Trophoblast cell (in vitro differentiated cells and primary cell): Measurements from ENCODE around the gene AQP11.

Experiments used
- DNase-seq, 2 donors: peaks; one replicate each; pipeline ENCODE4 v3.0.0-alpha.2; 2016
- H2AFZ ChIP-seq: 2 replicates; pipeline ENCODE4 v1.6.1; 2013; ENCODE audit warnings: low read length, moderate library complexity, mild to moderate bottlenecking; ENCODE audit not compliant: insufficient read depth, poor library complexity
- H2AK5ac ChIP-seq: 2 replicates; pipeline ENCODE4 v1.6.1; 2013; ENCODE audit warnings: mild to moderate bottlenecking, low read length
- H2BK120ac ChIP-seq: 2 replicates; pipeline ENCODE4 v1.6.1; 2013; ENCODE audit warnings: low read length, mild to moderate bottlenecking, moderate library complexity; ENCODE audit not compliant: insufficient read depth, poor library complexity
- H2BK12ac ChIP-seq: 2 replicates; pipeline ENCODE4 v1.6.1; 2013; ENCODE audit warnings: mild to moderate bottlenecking, low read length, moderate library complexity
- H2BK5ac ChIP-seq: 2 replicates; pipeline ENCODE4 v1.6.1; 2013; ENCODE audit warnings: low read length, low read depth, moderate library complexity, mild to moderate bottlenecking; ENCODE audit not compliant: poor library complexity
- H3K14ac ChIP-seq: 2 replicates; pipeline ENCODE4 v1.6.1; 2013; ENCODE audit warnings: mild to moderate bottlenecking, low read length
- H3K18ac ChIP-seq: 2 replicates; pipeline ENCODE4 v1.6.1; 2013; ENCODE audit warnings: mild to moderate bottlenecking, low read length
- H3K23ac ChIP-seq: 2 replicates; pipeline ENCODE4 v1.6.1; 2013; ENCODE audit warnings: low read length
- H3K27ac ChIP-seq: 2 replicates; pipeline ENCODE4 v1.5.1; 2013; ENCODE audit warnings: low read depth, mild to moderate bottlenecking, inconsistent platforms, low read length, moderate library complexity
- H3K27me3 ChIP-seq: 2 replicates; pipeline ENCODE4 v1.6.1; 2013; ENCODE audit warnings: inconsistent platforms, mild to moderate bottlenecking, low read length, moderate library complexity; ENCODE audit not compliant: insufficient read depth
- H3K36me3 ChIP-seq, 2 experiments: 1 replicate in 1 of 2; 2 replicates in 1 of 2; pipeline ENCODE4 v1.6.1; 2013; ENCODE audit warnings: low read length in 2 of 2, mild to moderate bottlenecking in 2 of 2, moderate library complexity in 1 of 2; ENCODE audit not compliant: insufficient read depth in 2 of 2, control insufficient read depth in 1 of 2
- H3K4ac ChIP-seq: 2 replicates; pipeline ENCODE4 v1.6.1; 2013; ENCODE audit warnings: low read depth, mild to moderate bottlenecking, low read length, moderate library complexity
- H3K4me1 ChIP-seq, 2 experiments: 1 replicate in 1 of 2; 2 replicates in 1 of 2; pipeline ENCODE4 v1.6.1; 2013; ENCODE audit warnings: low read length in 2 of 2, mild to moderate bottlenecking in 2 of 2, moderate library complexity in 1 of 2; ENCODE audit not compliant: insufficient read depth in 2 of 2, control insufficient read depth in 1 of 2
- H3K4me2 ChIP-seq: 2 replicates; pipeline ENCODE4 v1.6.1; 2013; ENCODE audit warnings: inconsistent platforms, mild to moderate bottlenecking, low read length, moderate library complexity
- H3K4me3 ChIP-seq: 2 replicates; pipeline ENCODE4 v1.5.1; 2013; ENCODE audit warnings: mild to moderate bottlenecking, low read depth, low read length, inconsistent platforms
- H3K79me1 ChIP-seq: one replicate; pipeline ENCODE4 v1.6.1; 2013; ENCODE audit warnings: low read length
- H3K79me2 ChIP-seq: 2 replicates; pipeline ENCODE4 v1.6.1; 2013; ENCODE audit warnings: low read length, mild to moderate bottlenecking; ENCODE audit not compliant: control insufficient read depth, insufficient read depth, poor library complexity
- H3K9ac ChIP-seq: 2 replicates; pipeline ENCODE4 v1.6.1; 2013; ENCODE audit warnings: mild to moderate bottlenecking, low read length
- H3K9me3 ChIP-seq: 2 replicates; pipeline ENCODE4 v1.6.1; 2013; ENCODE audit warnings: low read depth, mild to moderate bottlenecking, control low read depth, inconsistent platforms, low read length; ENCODE audit not compliant: insufficient read depth
- H4K12ac ChIP-seq: 2 replicates; pipeline ENCODE4 v1.6.1; 2013; ENCODE audit warnings: low read depth, mild to moderate bottlenecking, low read length, moderate library complexity
- H4K8ac ChIP-seq: 2 replicates; pipeline ENCODE4 v1.6.1; 2013; ENCODE audit warnings: low read depth, mild to moderate bottlenecking, low read length, moderate library complexity
- H4K91ac ChIP-seq: one replicate; pipeline ENCODE4 v1.6.1; 2013; ENCODE audit warnings: low read depth, mild to moderate bottlenecking, low read length, moderate library complexity
- WGBS: extraction: QIAGEN DNeasy Blood & Tissue Kit; methylation state at CpG from one replicate; pipeline ENCODE4 v1.1.7; 2013; ENCODE audit warnings: missing lambda C conversion rate; ENCODE audit not compliant: insufficient read length, insufficient coverage; ENCODE audit errors: extremely low coverage; 5-methylcytosine and 5-hydroxymethylcytosine counted together

AQP11 gene

GRCh38 chr11:77559686-77560401 is 29.9 kb upstream of the AQP11 start:
- Histone ChIP-seq H3K4ac (no peak overlapping the region), H3K18ac (no peak overlapping the region), H2BK120ac (no peak overlapping the region), H3K9me3 (no peaks in the 10 kb centered on the region), H4K12ac (no peak overlapping the region), H3K9ac (no peak overlapping the region), H2BK12ac (no peak overlapping the region), H3K79me1 (no peaks in the 10 kb centered on the region), H3K27ac (no peak overlapping the region), H2AFZ (no peak overlapping the region), H4K8ac (no peak overlapping the region), H3K36me3 (no peaks in the 10 kb centered on the region), H3K27me3 (no peaks in the 10 kb centered on the region), H3K4me1 (peaks cover 6% of the 10 kb centered on the region in 2 experiments), H4K91ac (peak overlapping the region; percentile 20), H2AK5ac (no peak overlapping the region), H3K14ac (no peak overlapping the region), H3K4me3 (no peak overlapping the region), H2BK5ac (no peak overlapping the region), H3K4me2 (no peak overlapping the region), H3K79me2 (no peaks in the 10 kb centered on the region), H3K23ac (no peak overlapping the region)
- no CpG with 5 or more reads among the region's 6 CpGs for WGBS
- DNase-seq: peak; percentile 43 to 70

- Histone ChIP-seq H4K12ac (no peak overlapping the region), H2AFZ (no peak overlapping the region), H3K18ac (no peak overlapping the region), H3K79me2 (no peaks in the 10 kb centered on the region), H2BK5ac (no peak overlapping the region), H3K27ac (no peak overlapping the region), H3K79me1 (no peaks in the 10 kb centered on the region), H3K36me3 (no peaks in the 10 kb centered on the region), H3K4me3 (no peak overlapping the region), H3K9ac (no peak overlapping the region), H3K4me1 (peaks cover 6% of the 10 kb centered on the region in 2 experiments), H3K14ac (no peak overlapping the region), H3K4me2 (no peak overlapping the region), H4K91ac (no peak overlapping the region), H3K27me3 (no peaks in the 10 kb centered on the region), H4K8ac (no peak overlapping the region), H2BK12ac (no peak overlapping the region), H2BK120ac (no peak overlapping the region), H3K4ac (no peak overlapping the region), H2AK5ac (no peak overlapping the region), H3K9me3 (no peaks in the 10 kb centered on the region), H3K23ac (no peak overlapping the region)
- DNase-seq: peak; percentile 16 to 68
- WGBS: no CpG with 5 or more reads among the region's 2 CpGs
Observed at GRCh38 chr11:77560605-77561004, 29.1 kb upstream of the AQP11 start.

DNA sequence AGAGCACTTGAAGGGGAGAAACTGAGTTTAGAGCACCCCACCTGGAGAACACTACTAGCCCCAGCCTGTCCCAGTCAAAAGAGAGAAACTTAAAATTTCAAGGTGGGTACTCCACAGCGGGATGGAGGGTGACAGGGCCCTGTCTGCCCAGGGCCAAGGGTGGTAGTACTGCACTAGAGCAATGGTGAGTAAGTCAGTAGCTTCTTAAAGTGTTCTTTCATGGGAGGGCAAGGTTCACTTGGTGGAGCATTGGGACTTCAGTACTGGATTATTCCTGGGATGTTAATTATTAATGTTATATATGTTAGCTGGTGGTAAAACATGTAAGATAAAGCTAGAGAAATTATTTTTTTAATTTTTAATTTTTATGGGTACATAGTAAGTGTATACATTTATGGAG is 28.5 kb upstream of the AQP11 start:
- Histone ChIP-seq H4K12ac (no peak overlapping the region), H3K23ac (no peak overlapping the region), H3K27ac (no peak overlapping the region), H3K18ac (no peak overlapping the region), H2BK5ac (no peak overlapping the region), H3K4me1 (peaks cover 6% of the 10 kb centered on the region in 2 experiments), H3K14ac (no peak overlapping the region), H3K79me1 (no peaks in the 10 kb centered on the region), H3K4me2 (no peak overlapping the region), H2AK5ac (no peak overlapping the region), H3K79me2 (no peaks in the 10 kb centered on the region), H4K8ac (no peak overlapping the region), H3K9me3 (no peaks in the 10 kb centered on the region), H3K4me3 (no peak overlapping the region), H3K27me3 (no peaks in the 10 kb centered on the region), H2BK12ac (no peak overlapping the region), H2BK120ac (no peak overlapping the region), H3K4ac (no peak overlapping the region), H3K9ac (no peak overlapping the region), H4K91ac (no peak overlapping the region), H3K36me3 (no peaks in the 10 kb centered on the region), H2AFZ (no peak overlapping the region)
- no peak for DNase-seq
- no CpG with 5 or more reads among the region's 1 CpG for WGBS

GRCh38 chr11:77568306-77568705 is 21.4 kb upstream of the AQP11 start:
- Histone ChIP-seq H2BK5ac (no peak overlapping the region), H3K4me3 (no peak overlapping the region), H3K9ac (no peak overlapping the region), H4K8ac (no peak overlapping the region), H2BK12ac (no peak overlapping the region), H3K18ac (no peak overlapping the region), H3K79me1 (no peaks in the 10 kb centered on the region), H3K79me2 (no peaks in the 10 kb centered on the region), H3K4me1 (no peaks in the 10 kb centered on the region), H4K12ac (no peak overlapping the region), H3K4me2 (no peak overlapping the region), H3K27ac (no peak overlapping the region), H4K91ac (no peak overlapping the region), H3K4ac (no peak overlapping the region), H3K23ac (no peak overlapping the region), H2BK120ac (no peak overlapping the region), H3K9me3 (no peaks in the 10 kb centered on the region), H3K27me3 (no peaks in the 10 kb centered on the region), H2AK5ac (no peak overlapping the region), H3K36me3 (no peaks in the 10 kb centered on the region), H3K14ac (no peak overlapping the region), H2AFZ (no peak overlapping the region)
- WGBS: no CpG with 5 or more reads among the region's 4 CpGs
- DNase-seq: no peak
